Measurements from ENCODE around the gene LRRC56. TPM values are rescaled to one million over a fixed set of nuclear protein-coding genes. Genes with fewer than 3 reads are reported as not detected.

The LRRC56 gene
- total and polyA plus RNA-seq, 2 of the 13 experiments (the other 11 are each of a cell fraction or from before 2014, with no cell fraction given), result 0.11 to 0.29 TPM

- TF ChIP-seq NFYC (CRISPR knock-in tag; IDR thresholded peaks at IDR 0.05) (no peak), ZMAT3 (CRISPR knock-in tag; conservative IDR thresholded peaks at IDR 0.05) (no peak), PTBP1 (IDR thresholded peaks at IDR 0.05; ENCODE audit: low read depth, low read length, poor library complexity, severe bottlenecking) (no peak), TCF12 (IDR thresholded peaks at IDR 0.05) (no peak), TCF12 (CRISPR knock-in tag; IDR thresholded peaks at IDR 0.05) (no peak), ZNF768 (CRISPR knock-in tag; IDR thresholded peaks at IDR 0.05) (peak; percentile 87), ZFYVE20 (CRISPR knock-in tag; IDR thresholded peaks at IDR 0.05; ENCODE audit: borderline replicate concordance, low read depth) (no peak), MEF2D (CRISPR knock-in tag; IDR thresholded peaks at IDR 0.05) (no peak), HMG20B (CRISPR knock-in tag; conservative IDR thresholded peaks at IDR 0.05) (no peak), ZNF589 (CRISPR knock-in tag; conservative IDR thresholded peaks at IDR 0.05) (peak; percentile 25; the same call in 1 of the 2 replicates), ZSCAN20 (CRISPR knock-in tag; IDR thresholded peaks at IDR 0.05; ENCODE audit: borderline replicate concordance) (no peak), ZMYM4 (CRISPR knock-in tag; IDR thresholded peaks at IDR 0.05) (no peak)
- TF ChIP-seq, protein P1, sequence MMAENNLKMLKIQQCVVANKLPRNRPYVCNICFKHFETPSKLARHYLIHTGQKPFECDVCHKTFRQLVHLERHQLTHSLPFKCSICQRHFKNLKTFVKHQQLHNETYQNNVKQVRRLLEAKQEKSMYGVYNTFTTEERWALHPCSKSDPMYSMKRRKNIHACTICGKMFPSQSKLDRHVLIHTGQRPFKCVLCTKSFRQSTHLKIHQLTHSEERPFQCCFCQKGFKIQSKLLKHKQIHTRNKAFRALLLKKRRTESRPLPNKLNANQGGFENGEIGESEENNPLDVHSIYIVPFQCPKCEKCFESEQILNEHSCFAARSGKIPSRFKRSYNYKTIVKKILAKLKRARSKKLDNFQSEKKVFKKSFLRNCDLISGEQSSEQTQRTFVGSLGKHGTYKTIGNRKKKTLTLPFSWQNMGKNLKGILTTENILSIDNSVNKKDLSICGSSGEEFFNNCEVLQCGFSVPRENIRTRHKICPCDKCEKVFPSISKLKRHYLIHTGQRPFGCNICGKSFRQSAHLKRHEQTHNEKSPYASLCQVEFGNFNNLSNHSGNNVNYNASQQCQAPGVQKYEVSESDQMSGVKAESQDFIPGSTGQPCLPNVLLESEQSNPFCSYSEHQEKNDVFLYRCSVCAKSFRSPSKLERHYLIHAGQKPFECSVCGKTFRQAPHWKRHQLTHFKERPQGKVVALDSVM (CRISPR knock-in tag; IDR thresholded peaks at IDR 0.05), result peak; percentile 31; the same call in 1 of the 2 replicates
- TF ChIP-seq, protein P2, sequence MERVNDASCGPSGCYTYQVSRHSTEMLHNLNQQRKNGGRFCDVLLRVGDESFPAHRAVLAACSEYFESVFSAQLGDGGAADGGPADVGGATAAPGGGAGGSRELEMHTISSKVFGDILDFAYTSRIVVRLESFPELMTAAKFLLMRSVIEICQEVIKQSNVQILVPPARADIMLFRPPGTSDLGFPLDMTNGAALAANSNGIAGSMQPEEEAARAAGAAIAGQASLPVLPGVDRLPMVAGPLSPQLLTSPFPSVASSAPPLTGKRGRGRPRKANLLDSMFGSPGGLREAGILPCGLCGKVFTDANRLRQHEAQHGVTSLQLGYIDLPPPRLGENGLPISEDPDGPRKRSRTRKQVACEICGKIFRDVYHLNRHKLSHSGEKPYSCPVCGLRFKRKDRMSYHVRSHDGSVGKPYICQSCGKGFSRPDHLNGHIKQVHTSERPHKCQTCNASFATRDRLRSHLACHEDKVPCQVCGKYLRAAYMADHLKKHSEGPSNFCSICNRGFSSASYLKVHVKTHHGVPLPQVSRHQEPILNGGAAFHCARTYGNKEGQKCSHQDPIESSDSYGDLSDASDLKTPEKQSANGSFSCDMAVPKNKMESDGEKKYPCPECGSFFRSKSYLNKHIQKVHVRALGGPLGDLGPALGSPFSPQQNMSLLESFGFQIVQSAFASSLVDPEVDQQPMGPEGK (CRISPR knock-in tag; IDR thresholded peaks at IDR 0.05), result peak; percentile 44
- TF ChIP-seq, protein P3, sequence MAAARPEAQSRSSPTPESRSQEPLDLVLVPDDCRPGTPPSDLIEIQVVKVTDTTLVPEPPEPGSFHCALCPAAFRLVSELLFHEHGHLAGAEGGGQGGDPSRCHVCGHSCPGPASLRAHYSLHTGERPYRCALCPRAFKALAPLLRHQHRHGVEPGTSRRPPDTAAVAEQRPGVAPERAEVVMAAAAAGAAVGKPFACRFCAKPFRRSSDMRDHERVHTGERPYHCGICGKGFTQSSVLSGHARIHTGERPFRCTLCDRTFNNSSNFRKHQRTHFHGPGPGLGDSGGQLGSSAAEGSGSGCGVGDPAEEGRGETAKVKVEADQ (CRISPR knock-in tag; IDR thresholded peaks at IDR 0.05; ENCODE audit: borderline replicate concordance), result no peak
These were observed 13.8 kb downstream of the LRRC56 start (continued) for GRCh38 chr11:551131-551530.
